Choroid plexus epithelial cell (primary cell): ENCODE data around the gene CFAP73.
A peak's percentile ranks its signal among the peaks of the same experiment; 100 is the strongest.

Experiments used
- DNase-seq: peaks from one replicate; pipeline ENCODE4 v3.0.0-alpha.2; 2010; ENCODE audit warnings: low read depth
- H3K4me3 ChIP-seq: 2 replicates; pipeline ENCODE4 v1.5.1; 2011; ENCODE audit warnings: low read depth, mild to moderate bottlenecking, control low read depth, low read length, moderate library complexity
- CTCF ChIP-seq: conservative IDR thresholded peaks from 2 replicates; pipeline ENCODE4 v1.5.1; 2011; ENCODE audit warnings: low read depth, mild to moderate bottlenecking, control low read depth, inconsistent platforms, low read length, moderate library complexity

The CFAP73 gene

GRCh38 chr12:113189361-113189760 is 39.8 kb downstream of the CFAP73 start:
- DNase-seq, result no peak
- H3K4me3 ChIP-seq, result no peak overlapping the region
- no peak for TF ChIP-seq CTCF

- H3K4me3 ChIP-seq, result no peak overlapping the region
- peak; percentile 66 for DNase-seq
- no peak for TF ChIP-seq CTCF
Observed at GRCh38 chr12:113190761-113191160, 41.2 kb downstream of the CFAP73 start.

- H3K4me3 ChIP-seq, result no peak overlapping the region
- TF ChIP-seq CTCF, result no peak
- no peak for DNase-seq
Observed at GRCh38 chr12:113191227-113191626, 41.7 kb downstream of the CFAP73 start.

- DNase-seq, result peak; percentile 77
- no peak overlapping the region for H3K4me3 ChIP-seq
- no peak for TF ChIP-seq CTCF
Observed at GRCh38 chr12:113194971-113195391, 45.5 kb downstream of the CFAP73 start.

GRCh38 chr12:113195598-113195997 is 46.1 kb downstream of the CFAP73 start:
- no peak overlapping the region for H3K4me3 ChIP-seq
- DNase-seq, result no peak
- no peak for TF ChIP-seq CTCF

- no peak overlapping the region for H3K4me3 ChIP-seq
- DNase-seq, result no peak
- TF ChIP-seq CTCF, result no peak
Observed at GRCh38 chr12:113196582-113196981, 47.1 kb downstream of the CFAP73 start.

- no peak overlapping the region for H3K4me3 ChIP-seq
- TF ChIP-seq CTCF, result peak; percentile 84
Observed at GRCh38 chr12:113196990-113197389, 47.5 kb downstream of the CFAP73 start.

More at GRCh38 chr12:113196990-113197389, 47.5 kb downstream of the CFAP73 start:
- DNase-seq, result peak; percentile 89
